GM12878 (cell line): Measurements from ENCODE around the gene TMEM175.

Source experiments
- EP300 ChIP-seq, 2 experiments: fragments of 150-350 bp in 1 of 2; IDR thresholded peaks; 2 replicates each; pipeline ENCODE4 v1.6.1; 2011 to 2012; ENCODE audit warnings: low read depth in 2 of 2, low read length in 2 of 2, borderline replicate concordance in 1 of 2, improper control_type of control experiment in 1 of 2, inconsistent platforms in 1 of 2; ENCODE audit not compliant: control insufficient read depth in 1 of 2
- GATAD2B ChIP-seq: fragments of 450-650 bp; conservative IDR thresholded peaks from 2 replicates; pipeline ENCODE4 v1.6.1; 2017; ENCODE audit warnings: low read depth, mild to moderate bottlenecking, moderate library complexity
- JUNB ChIP-seq: IDR thresholded peaks from 2 replicates; pipeline ENCODE4 v1.6.1; 2016; ENCODE audit warnings: antibody characterized with exemption, mild to moderate bottlenecking
- MYC ChIP-seq: IDR thresholded peaks from 2 replicates; pipeline ENCODE4 v1.6.1; 2011; ENCODE audit warnings: mild to moderate bottlenecking, low read length, moderate library complexity, inconsistent platforms; ENCODE audit not compliant: insufficient read depth, insufficient replicate concordance, insufficient read length, severe bottlenecking
- TAF1 ChIP-seq: IDR thresholded peaks from 2 replicates; pipeline ENCODE4 v1.6.1; 2011; ENCODE audit warnings: mild to moderate bottlenecking, low read depth, low read length, borderline replicate concordance
- YY1 ChIP-seq: IDR thresholded peaks from 2 replicates; pipeline ENCODE4 v1.6.1; 2011; ENCODE audit warnings: low read depth, mild to moderate bottlenecking, low read length
- TF ChIP-seq, protein P1 (sequence below): IDR thresholded peaks from 2 replicates; pipeline ENCODE4 v1.6.1; 2011; ENCODE audit warnings: low read depth, mild to moderate bottlenecking, low read length, moderate library complexity, borderline replicate concordance; ENCODE audit errors: extremely low read depth
- TF ChIP-seq, protein P2 (sequence below), 3 experiments: IDR thresholded peaks in 2 of 3; conservative IDR thresholded peaks in 1 of 3; 2 replicates each; pipeline ENCODE4 v1.5.1; 2011; ENCODE audit warnings: low read depth in 3 of 3, low read length in 3 of 3, mild to moderate bottlenecking in 3 of 3, control low read depth in 2 of 3, moderate library complexity in 2 of 3, inconsistent platforms in 1 of 3, mixed read lengths in 1 of 3; ENCODE audit not compliant: control insufficient read depth in 2 of 3, insufficient read depth in 1 of 3; ENCODE audit errors: extremely low read depth in 1 of 3

DNA sequence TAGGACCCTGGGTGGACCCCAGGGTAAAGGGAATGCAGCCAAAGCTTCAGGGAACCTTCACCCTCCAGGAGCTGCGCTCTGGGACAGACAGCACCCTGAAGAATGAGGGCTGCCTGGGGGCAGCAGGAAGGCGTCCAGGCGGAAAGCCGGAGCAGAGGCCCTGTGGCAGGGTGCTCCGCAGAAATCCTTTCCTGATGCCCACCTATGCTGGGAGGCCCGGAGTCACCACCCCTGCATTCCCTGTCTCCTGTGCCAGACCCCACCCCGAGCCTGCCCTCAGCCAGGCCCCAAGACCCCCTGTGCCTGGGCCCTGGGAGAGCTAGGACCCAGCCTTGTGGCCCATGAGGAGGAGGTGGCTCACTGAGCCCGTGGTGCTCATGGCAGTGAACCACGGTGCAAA lies 42.4 kb downstream of the TMEM175 start:
- TF ChIP-seq, protein P1, sequence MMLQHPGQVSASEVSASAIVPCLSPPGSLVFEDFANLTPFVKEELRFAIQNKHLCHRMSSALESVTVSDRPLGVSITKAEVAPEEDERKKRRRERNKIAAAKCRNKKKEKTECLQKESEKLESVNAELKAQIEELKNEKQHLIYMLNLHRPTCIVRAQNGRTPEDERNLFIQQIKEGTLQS: no peak
- TF ChIP-seq TAF1 (no peak), JUNB (no peak), EP300 (IDR thresholded peaks at IDR 0.05; ENCODE audit: borderline replicate concordance in 1 of 2, control insufficient read depth in 1 of 2, low read depth in 2 of 2, low read length in 2 of 2) (no peak), YY1 (no peak), GATAD2B (no peak), MYC (no peak)
- TF ChIP-seq, protein P2, sequence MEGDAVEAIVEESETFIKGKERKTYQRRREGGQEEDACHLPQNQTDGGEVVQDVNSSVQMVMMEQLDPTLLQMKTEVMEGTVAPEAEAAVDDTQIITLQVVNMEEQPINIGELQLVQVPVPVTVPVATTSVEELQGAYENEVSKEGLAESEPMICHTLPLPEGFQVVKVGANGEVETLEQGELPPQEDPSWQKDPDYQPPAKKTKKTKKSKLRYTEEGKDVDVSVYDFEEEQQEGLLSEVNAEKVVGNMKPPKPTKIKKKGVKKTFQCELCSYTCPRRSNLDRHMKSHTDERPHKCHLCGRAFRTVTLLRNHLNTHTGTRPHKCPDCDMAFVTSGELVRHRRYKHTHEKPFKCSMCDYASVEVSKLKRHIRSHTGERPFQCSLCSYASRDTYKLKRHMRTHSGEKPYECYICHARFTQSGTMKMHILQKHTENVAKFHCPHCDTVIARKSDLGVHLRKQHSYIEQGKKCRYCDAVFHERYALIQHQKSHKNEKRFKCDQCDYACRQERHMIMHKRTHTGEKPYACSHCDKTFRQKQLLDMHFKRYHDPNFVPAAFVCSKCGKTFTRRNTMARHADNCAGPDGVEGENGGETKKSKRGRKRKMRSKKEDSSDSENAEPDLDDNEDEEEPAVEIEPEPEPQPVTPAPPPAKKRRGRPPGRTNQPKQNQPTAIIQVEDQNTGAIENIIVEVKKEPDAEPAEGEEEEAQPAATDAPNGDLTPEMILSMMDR (IDR thresholded peaks at IDR 0.05 in 2 of 3, conservative IDR thresholded peaks at IDR 0.05 in 1 of 3; ENCODE audit: control insufficient read depth in 2 of 3, extremely low read depth in 1 of 3, insufficient read depth in 1 of 3, low read depth in 3 of 3, low read length in 3 of 3): no peak
